Adipocyte (in vitro differentiated cells): ENCODE results near the gene DUSP7.

Source experiments
- DNase-seq: peaks from one replicate; pipeline ENCODE4 v3.0.0-alpha.2; 2015; ENCODE audit warnings: low read depth
- H3K27me3 ChIP-seq: replicated peaks from 2 replicates; pipeline ENCODE4 v1.7.0; 2013; ENCODE audit warnings: mild to moderate bottlenecking, low read length, moderate library complexity; ENCODE audit not compliant: control insufficient read depth, insufficient read depth
- H3K36me3 ChIP-seq: 2 replicates; pipeline ENCODE4 v1.7.0; 2013; ENCODE audit warnings: low read length, mild to moderate bottlenecking, moderate library complexity; ENCODE audit not compliant: control insufficient read depth, insufficient read depth, severe bottlenecking
- H3K4me1 ChIP-seq: 2 replicates; pipeline ENCODE4 v1.7.0; 2013; ENCODE audit warnings: mild to moderate bottlenecking, low read length, moderate library complexity; ENCODE audit not compliant: control insufficient read depth, insufficient read depth
- H3K4me3 ChIP-seq: 2 replicates; pipeline ENCODE4 v1.7.0; 2013; ENCODE audit warnings: mild to moderate bottlenecking, low read length, moderate library complexity
- H3K9ac ChIP-seq: 2 replicates; pipeline ENCODE4 v1.7.0; 2013; ENCODE audit warnings: mild to moderate bottlenecking, low read length, moderate library complexity
- H3K9me3 ChIP-seq: 2 replicates; pipeline ENCODE4 v1.7.0; 2013; ENCODE audit warnings: mild to moderate bottlenecking, low read length, moderate library complexity; ENCODE audit not compliant: control insufficient read depth

The DUSP7 gene

DNA sequence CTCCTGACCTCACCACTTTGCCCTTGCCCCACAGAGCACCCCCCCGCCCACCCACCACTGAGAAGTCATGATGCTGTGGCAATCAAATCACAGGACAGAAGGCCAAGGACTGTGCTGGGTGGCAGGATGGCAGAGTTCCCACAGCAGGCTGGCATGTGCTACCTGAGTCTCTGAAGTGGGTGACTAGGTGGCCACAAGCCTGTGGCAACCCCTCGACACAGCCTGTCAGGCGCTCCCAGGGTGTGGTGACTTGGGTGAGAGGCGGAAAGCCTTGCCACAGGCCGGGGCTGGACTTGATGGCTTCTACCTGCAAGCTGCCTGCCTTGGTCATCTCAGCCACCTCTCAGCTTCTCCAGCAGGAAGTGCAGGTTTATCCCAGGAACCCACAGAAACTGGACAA lies 15.6 kb upstream of the DUSP7 start:
- Histone ChIP-seq H3K36me3 (no peaks in the 10 kb centered on the region), H3K27me3 (no peaks in the 10 kb centered on the region), H3K9ac (no peak overlapping the region), H3K4me1 (no peaks in the 10 kb centered on the region), H3K9me3 (no peaks in the 10 kb centered on the region), H3K4me3 (no peak overlapping the region)
- no peak for DNase-seq

DNA sequence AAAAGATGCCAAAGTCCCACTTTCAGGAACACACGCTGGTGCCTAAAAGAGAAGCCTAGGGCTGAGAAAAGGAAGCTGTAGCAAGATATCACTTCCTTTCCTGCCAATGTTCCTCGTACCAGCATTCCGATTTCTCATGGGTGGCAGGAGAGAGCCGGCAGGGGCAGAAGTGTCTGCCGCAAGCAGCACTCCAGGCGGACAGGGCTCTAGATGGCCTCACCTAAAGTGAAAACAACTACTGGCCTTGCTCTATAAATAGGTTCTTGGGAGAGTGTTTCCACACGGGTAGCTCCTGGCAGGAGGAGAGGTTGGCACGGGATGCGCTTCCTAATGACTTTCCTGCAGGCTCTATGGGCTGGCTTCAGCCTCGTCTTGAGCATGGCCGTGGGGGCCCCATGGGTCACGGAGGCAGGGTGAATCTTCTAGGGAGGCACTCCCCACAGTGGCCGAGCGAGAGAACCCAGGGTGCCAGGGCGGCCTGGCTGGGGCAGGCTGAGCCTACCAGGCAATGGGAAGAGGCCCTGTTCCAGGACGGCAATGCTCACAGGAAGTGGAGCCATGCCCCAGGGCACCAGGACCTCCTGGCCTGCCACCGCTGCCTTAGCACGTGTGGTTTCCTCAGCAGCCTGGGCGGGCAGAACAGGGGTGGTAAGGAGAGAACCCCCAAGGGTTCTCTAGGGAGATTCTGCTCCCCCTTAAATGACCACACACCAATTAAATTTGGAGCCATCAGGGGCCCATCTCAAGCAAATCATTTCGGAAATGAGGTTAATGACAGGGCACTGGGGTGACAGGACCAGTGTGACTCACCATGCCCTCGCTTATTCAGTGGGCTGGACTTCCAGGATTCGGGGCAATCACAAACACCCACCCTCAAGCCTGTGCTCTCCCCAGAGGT lies 14.6 kb upstream of the DUSP7 start:
- Histone ChIP-seq H3K27me3 (no peaks in the 10 kb centered on the region), H3K4me3 (no peak overlapping the region)

DNA sequence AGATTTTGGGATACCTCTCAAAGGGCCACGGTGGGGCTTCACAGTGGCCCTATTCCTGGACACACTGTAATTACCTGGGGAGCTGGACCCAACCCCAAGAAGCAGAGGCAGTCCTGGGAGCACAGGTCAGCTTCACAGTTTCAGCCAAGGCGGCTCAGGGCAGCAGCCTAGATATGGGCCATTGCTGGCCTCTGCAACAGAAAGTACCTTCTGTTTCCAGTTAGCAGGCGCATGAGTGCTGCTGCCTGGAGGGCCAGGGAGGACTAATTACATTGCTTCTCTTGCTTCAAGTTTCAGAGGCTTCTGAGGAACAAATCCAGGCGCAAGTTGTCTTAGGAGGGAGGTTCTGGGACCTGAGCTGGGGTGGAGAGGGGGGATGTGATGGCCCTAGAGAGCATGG lies 13.5 kb upstream of the DUSP7 start:
- no peaks in the 10 kb centered on the region for H3K4me1 ChIP-seq
- H3K36me3 ChIP-seq, result no peaks in the 10 kb centered on the region
- no peaks in the 10 kb centered on the region for H3K27me3 ChIP-seq
- H3K4me3 ChIP-seq, result no peak overlapping the region
- no peak overlapping the region for H3K9ac ChIP-seq
- no peaks in the 10 kb centered on the region for H3K9me3 ChIP-seq
- peak; percentile 43 for DNase-seq

More for the DNA sequence above, 14.6 kb upstream of the DUSP7 start:
- DNase-seq, result no peak
- H3K9me3 ChIP-seq, result no peaks in the 10 kb centered on the region
- no peaks in the 10 kb centered on the region for H3K36me3 ChIP-seq
- H3K4me1 ChIP-seq, result no peaks in the 10 kb centered on the region
- no peak overlapping the region for H3K9ac ChIP-seq

DNA sequence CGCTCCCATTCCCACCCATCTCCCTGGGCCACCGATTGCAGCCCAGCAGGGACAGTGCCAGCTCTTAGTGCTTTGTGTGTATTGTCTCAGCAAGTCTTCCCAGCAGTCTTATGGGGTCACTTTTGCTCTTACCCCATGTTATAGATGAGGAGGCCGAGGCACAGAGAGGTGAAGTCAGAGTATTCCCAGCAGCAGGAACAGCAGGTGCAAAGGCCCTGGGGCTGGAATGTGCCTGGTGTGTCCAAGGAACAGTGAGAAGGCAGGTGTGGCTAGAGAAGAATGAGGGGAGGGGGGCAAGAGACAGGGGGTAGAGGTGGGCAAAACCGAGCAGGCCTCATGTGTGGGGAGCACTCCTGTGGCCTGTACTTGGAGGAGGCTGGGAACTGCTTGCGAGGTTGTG lies 12.8 kb upstream of the DUSP7 start:
- H3K4me1 ChIP-seq, result no peaks in the 10 kb centered on the region
- no peaks in the 10 kb centered on the region for H3K36me3 ChIP-seq
- no peak overlapping the region for H3K9ac ChIP-seq
- H3K9me3 ChIP-seq, result no peaks in the 10 kb centered on the region
- no peak overlapping the region for H3K4me3 ChIP-seq
- H3K27me3 ChIP-seq, result no peaks in the 10 kb centered on the region
- DNase-seq, result no peak

DNA sequence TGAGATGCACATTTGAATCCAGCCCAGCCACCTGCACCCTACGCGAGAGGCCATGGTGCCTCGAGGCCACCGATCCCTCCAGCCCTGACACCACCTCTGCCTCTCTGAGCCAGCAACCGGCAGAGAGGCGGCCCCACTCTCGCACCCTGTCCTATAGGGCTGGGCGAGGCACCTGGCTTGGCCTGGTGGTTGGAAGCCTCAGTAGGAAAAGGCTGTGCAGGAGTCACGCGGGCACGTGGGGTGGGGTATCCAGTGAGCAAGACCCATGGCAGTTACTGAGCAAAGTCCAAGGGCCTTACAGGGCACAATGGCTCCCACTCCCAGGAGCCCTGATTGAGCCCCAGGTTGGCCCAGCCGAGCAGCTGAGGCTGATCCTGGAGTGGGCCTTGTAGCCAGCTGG lies 12.4 kb upstream of the DUSP7 start:
- no peaks in the 10 kb centered on the region for H3K36me3 ChIP-seq
- no peaks in the 10 kb centered on the region for H3K4me1 ChIP-seq

DNA sequence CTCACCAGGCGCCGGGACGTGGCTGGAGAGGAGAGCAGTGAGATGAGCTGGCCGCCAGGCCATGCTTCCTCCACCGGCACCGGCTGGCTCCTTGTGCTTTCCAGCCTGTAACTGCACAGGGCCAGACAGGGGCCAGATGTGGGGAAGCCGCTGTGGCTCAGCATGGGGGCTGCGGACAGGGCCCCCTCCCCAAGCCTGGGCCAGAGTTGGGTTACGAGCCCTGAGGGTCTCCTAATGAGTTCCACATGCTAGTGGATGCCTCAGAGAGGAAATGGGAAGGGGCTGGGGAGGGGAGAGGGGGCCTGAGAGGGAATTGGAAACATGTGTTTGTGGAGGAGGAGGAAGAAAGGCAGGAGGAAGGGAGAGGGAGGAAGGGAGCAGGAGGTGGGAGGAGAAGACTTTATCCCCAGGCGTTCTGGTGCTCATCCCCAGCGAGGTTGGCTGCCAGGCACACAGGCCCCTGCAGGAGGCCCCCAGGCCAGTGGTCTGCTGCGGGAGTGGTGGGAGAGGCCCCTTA lies 11.7 kb upstream of the DUSP7 start:
- H3K4me3 ChIP-seq, result no peak overlapping the region
- no peaks in the 10 kb centered on the region for H3K27me3 ChIP-seq
- H3K4me1 ChIP-seq, result no peaks in the 10 kb centered on the region
- H3K9ac ChIP-seq, result no peak overlapping the region
- H3K9me3 ChIP-seq, result no peaks in the 10 kb centered on the region
- no peaks in the 10 kb centered on the region for H3K36me3 ChIP-seq
- DNase-seq, result peak; percentile 71

More for the DNA sequence above, 12.4 kb upstream of the DUSP7 start:
- no peak overlapping the region for H3K9ac ChIP-seq
- H3K27me3 ChIP-seq, result no peaks in the 10 kb centered on the region
- DNase-seq, result no peak
- no peaks in the 10 kb centered on the region for H3K9me3 ChIP-seq
- no peak overlapping the region for H3K4me3 ChIP-seq

DNA sequence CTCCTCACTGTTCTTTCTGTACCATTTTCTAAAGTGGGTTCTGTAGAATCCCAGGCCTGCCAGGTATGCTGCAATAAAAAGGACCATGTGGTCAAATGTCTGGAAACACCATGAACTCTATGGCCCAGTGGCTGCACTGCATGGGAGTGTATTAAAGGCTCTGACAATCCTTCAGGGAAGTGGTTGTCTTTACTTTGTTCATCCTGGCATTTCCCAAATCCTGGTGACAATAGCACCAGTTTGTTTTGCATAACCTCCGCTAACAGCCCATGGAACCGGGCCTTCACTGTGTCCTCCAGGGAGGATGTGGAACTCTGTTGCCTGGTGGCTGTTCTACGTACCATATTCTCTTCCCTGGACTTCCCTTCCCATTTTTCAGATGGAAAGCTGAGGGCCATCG lies 11.2 kb upstream of the DUSP7 start:
- Histone ChIP-seq H3K4me3 (no peak overlapping the region), H3K4me1 (peaks cover 2% of the 10 kb centered on the region), H3K9me3 (no peaks in the 10 kb centered on the region), H3K9ac (no peak overlapping the region), H3K27me3 (no peaks in the 10 kb centered on the region), H3K36me3 (no peaks in the 10 kb centered on the region)
- DNase-seq, result no peak

DNA sequence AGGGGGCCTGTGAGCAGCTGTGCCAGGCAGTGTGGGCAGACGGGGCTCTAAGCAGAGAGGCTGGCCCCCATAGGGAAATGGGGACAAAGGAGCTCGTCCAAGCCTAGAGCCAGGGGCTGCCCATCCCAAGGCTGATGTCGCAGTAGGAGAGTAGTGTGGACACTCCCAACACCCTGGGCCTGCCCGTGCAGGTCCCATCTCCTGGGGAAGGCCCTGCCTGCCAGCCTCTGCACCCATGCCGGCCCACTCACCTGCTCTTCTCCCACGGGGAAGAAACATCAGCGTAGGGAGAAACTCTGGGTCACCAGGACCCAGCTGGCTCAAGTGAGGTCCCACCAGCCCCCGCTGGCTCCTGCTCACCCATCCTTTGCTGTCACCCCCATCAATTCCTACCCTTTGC lies 10.7 kb upstream of the DUSP7 start:
- peaks cover 5% of the 10 kb centered on the region for H3K4me1 ChIP-seq
- no peaks in the 10 kb centered on the region for H3K27me3 ChIP-seq
- no peak overlapping the region for H3K4me3 ChIP-seq
- DNase-seq, result no peak
- H3K36me3 ChIP-seq, result no peaks in the 10 kb centered on the region
- no peak overlapping the region for H3K9ac ChIP-seq
- no peaks in the 10 kb centered on the region for H3K9me3 ChIP-seq

DNA sequence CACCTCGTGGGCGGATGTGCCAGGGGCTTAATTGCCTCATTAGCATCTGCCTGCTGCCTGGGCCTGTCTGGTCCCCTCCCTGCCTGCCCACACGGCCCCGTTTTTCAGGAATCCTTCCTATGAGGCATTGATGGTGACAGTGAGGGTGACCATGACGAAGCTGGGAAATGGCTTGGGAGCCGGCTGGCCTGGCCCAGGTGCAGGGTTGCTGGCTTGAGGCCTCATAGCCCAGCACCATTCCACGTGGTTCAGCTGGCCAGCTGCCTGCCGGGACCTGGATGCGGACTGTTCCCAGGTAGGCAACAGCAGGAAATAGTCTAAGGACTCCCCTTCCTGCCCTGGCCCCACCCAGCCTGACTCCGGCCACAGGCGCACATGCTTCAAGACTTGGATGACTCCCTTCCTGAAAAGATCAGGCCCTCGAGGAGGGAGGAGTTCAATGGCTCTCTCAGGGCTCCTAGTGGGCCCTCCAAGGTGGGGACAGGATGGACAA lies 8.9 kb upstream of the DUSP7 start:
- Histone ChIP-seq H3K4me1 (peaks cover 5% of the 10 kb centered on the region), H3K9me3 (no peaks in the 10 kb centered on the region), H3K36me3 (no peaks in the 10 kb centered on the region), H3K4me3 (no peak overlapping the region), H3K9ac (no peak overlapping the region), H3K27me3 (no peaks in the 10 kb centered on the region)
- DNase-seq, result no peak

DNA sequence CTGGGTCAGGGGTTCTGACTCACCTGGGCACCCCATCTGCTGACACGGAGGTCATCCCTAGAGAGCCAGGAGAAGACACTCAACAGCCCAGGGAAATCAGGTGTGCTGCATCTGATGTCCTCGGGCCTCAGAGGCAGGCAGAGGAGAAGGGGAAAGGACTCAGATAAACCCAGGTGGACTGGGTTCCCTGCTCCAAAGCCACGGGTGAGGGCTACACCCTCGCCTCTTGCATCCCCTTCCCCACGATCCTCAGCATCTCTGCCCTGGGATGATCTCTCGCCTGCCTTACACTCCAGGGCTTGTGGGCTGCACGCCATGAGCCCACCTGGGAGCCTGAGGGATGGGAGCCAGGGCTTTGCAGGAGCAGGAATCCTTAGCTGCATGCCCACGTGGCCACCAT lies 8.2 kb upstream of the DUSP7 start:
- Histone ChIP-seq H3K4me1 (peaks cover 5% of the 10 kb centered on the region), H3K9me3 (no peaks in the 10 kb centered on the region), H3K9ac (no peak overlapping the region), H3K36me3 (no peaks in the 10 kb centered on the region), H3K4me3 (no peak overlapping the region), H3K27me3 (no peaks in the 10 kb centered on the region)
- no peak for DNase-seq

DNA sequence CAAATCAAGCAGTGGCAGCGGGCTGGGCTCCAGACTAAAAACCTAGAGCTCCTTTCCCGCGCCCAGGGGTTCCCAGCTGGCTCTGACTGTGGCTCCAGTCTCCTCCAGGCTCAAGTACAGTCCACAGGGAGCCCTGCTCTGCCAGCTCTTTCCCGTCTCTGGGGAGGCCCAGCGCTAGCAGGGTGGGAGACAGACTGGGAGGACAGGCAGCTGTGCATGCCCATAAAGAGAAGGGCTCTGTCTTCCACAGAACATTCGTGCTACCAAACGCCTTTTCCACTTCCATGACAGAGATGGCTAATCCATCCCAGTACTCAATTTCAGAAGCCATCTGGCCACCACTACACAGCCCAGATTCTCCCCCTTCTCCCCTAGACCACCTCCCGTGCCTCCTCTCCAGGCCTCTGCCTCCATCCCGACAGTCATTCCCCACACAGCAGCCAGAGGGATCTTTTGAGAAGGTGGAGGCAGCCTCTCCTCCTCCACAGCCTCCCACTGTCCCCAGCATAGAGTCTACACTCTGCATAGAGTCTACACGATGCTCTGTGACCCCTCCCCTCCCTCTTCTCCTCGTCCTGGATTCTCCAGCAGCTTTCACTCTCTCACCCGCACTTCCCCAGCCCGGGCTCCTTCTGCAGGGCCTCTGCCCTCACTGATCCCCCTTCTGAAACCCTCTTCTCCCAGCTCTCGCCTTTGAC lies 6.8 kb upstream of the DUSP7 start:
- H3K36me3 ChIP-seq, result no peaks in the 10 kb centered on the region
- no peak overlapping the region for H3K4me3 ChIP-seq
- H3K9ac ChIP-seq, result no peak overlapping the region
- no peaks in the 10 kb centered on the region for H3K9me3 ChIP-seq
- H3K27me3 ChIP-seq, result no peaks in the 10 kb centered on the region
- no peak for DNase-seq
- H3K4me1 ChIP-seq, result peaks cover 5% of the 10 kb centered on the region
